GDM1 (cell line): ENCODE measurements around the gene TES.

Source experiments
- DNase-seq: peaks from one replicate; lab custom pipeline; 2025; lab: John Stamatoyannopoulos, UW

TES gene

GRCh38 chr7:116219834-116220233 lies 9.5 kb downstream of the TES start:
- DNase-seq: no peak

- DNase-seq: no peak
Observed at GRCh38 chr7:116222501-116222900, 12.2 kb downstream of the TES start.

GRCh38 chr7:116223588-116223987 lies 13.2 kb downstream of the TES start:
- DNase-seq: no peak

GRCh38 chr7:116224492-116225098 lies 14.3 kb downstream of the TES start:
- DNase-seq: no peak

- no peak for DNase-seq
Observed at GRCh38 chr7:116225860-116226259, 15.5 kb downstream of the TES start.

GRCh38 chr7:116226664-116227063 lies 16.3 kb downstream of the TES start:
- DNase-seq: no peak

GRCh38 chr7:116227678-116228239 lies 17.4 kb downstream of the TES start:
- DNase-seq: no peak

GRCh38 chr7:116228241-116228640 lies 17.9 kb downstream of the TES start:
- DNase-seq: no peak

- no peak for DNase-seq
Observed at GRCh38 chr7:116229366-116229765, 19.0 kb downstream of the TES start.

GRCh38 chr7:116230191-116231005 lies 20.1 kb downstream of the TES start:
- no peak for DNase-seq

- DNase-seq: no peak
Observed at GRCh38 chr7:116231543-116231942, 21.2 kb downstream of the TES start.

- DNase-seq: no peak
Observed at GRCh38 chr7:116231949-116232348, 21.6 kb downstream of the TES start.

GRCh38 chr7:116232350-116232749 lies 22.0 kb downstream of the TES start:
- DNase-seq: no peak

- DNase-seq: no peak
Observed at GRCh38 chr7:116232920-116233319, 22.6 kb downstream of the TES start.

GRCh38 chr7:116234517-116235200 lies 24.3 kb downstream of the TES start:
- no peak for DNase-seq

- no peak for DNase-seq
Observed at GRCh38 chr7:116235380-116235779, 25.0 kb downstream of the TES start.

GRCh38 chr7:116236020-116236630 lies 25.8 kb downstream of the TES start:
- no peak for DNase-seq

GRCh38 chr7:116239020-116239419 lies 28.7 kb downstream of the TES start:
- no peak for DNase-seq

GRCh38 chr7:116239434-116239833 lies 29.1 kb downstream of the TES start:
- no peak for DNase-seq

GRCh38 chr7:116240024-116240668 lies 29.8 kb downstream of the TES start:
- no peak for DNase-seq

- DNase-seq: no peak
Observed at GRCh38 chr7:116241291-116241690, 31.0 kb downstream of the TES start.

GRCh38 chr7:116242178-116242577 lies 31.8 kb downstream of the TES start:
- no peak for DNase-seq
